HG03439 (cell line): Measurements from ENCODE around the gene NETO1.

Experiments
- ATAC-seq: cut with Tn5 transposase; IDR thresholded peaks from one replicate; pipeline ENCODE4 v1.9.1; 2021; ENCODE audit warnings: mild to moderate bottlenecking, moderate library complexity; ENCODE audit not compliant: unreplicated experiment

The NETO1 gene

GRCh38 chr18:72867746-72868584 lies at the start of gene NETO1:
TSS of gene NETO1 (minus strand) at chr18:72867987. CDS start at chr18:72867291, 696 bp downstream.
- peak; percentile 36 for ATAC-seq

GRCh38 chr18:72910045-72910444 lies 42.3 kb upstream of the NETO1 start:
- no peak for ATAC-seq

- ATAC-seq = no peak
Observed at GRCh38 chr18:72908181-72908580, 40.4 kb upstream of the NETO1 start.

- no peak for ATAC-seq
Observed at GRCh38 chr18:72903033-72903432, 35.2 kb upstream of the NETO1 start.

- no peak for ATAC-seq
Observed at GRCh38 chr18:72899338-72899737, 31.6 kb upstream of the NETO1 start.

- no peak for ATAC-seq
Observed at GRCh38 chr18:72898870-72899269, 31.1 kb upstream of the NETO1 start.

- ATAC-seq = no peak
Observed at GRCh38 chr18:72895548-72895947, 27.8 kb upstream of the NETO1 start.

- ATAC-seq = no peak
Observed at GRCh38 chr18:72878561-72878960, 10.8 kb upstream of the NETO1 start.

- ATAC-seq = no peak
Observed at GRCh38 chr18:72878143-72878542, 10.4 kb upstream of the NETO1 start.

GRCh38 chr18:72871091-72871490 lies 3.3 kb upstream of the NETO1 start:
- ATAC-seq = no peak

GRCh38 chr18:72869226-72870185 lies 1.7 kb upstream of the NETO1 start:
- ATAC-seq = peak; percentile 38

GRCh38 chr18:72868585-72869225 lies 918 bp upstream of the NETO1 start:
- ATAC-seq = peak; percentile 5

GRCh38 chr18:72866901-72867745 lies 664 bp downstream of the NETO1 start:
- ATAC-seq = peak; percentile 33

- no peak for ATAC-seq
Observed at GRCh38 chr18:72866442-72866900, 1.3 kb downstream of the NETO1 start.

GRCh38 chr18:72863754-72864153 lies 4.0 kb downstream of the NETO1 start:
- ATAC-seq = no peak

GRCh38 chr18:72859088-72859487 lies 8.7 kb downstream of the NETO1 start:
- ATAC-seq = no peak

- ATAC-seq = no peak
Observed at GRCh38 chr18:72849671-72850070, 18.1 kb downstream of the NETO1 start.

- ATAC-seq = no peak
Observed at GRCh38 chr18:72848503-72849237, 19.1 kb downstream of the NETO1 start.

GRCh38 chr18:72847771-72848170 lies 20.0 kb downstream of the NETO1 start:
- ATAC-seq = no peak
